ENCODE results near the gene ESRRB. TPM values are rescaled to one million over a fixed set of nuclear protein-coding genes. Genes with fewer than 3 reads are reported as not detected.

The ESRRB gene
- total RNA-seq, 3 donors from 2014 or later (not counting 1 experiment from before 2014, with no cell fraction given) = 0.45 to 1.3 TPM; not detected in 1

DNA sequence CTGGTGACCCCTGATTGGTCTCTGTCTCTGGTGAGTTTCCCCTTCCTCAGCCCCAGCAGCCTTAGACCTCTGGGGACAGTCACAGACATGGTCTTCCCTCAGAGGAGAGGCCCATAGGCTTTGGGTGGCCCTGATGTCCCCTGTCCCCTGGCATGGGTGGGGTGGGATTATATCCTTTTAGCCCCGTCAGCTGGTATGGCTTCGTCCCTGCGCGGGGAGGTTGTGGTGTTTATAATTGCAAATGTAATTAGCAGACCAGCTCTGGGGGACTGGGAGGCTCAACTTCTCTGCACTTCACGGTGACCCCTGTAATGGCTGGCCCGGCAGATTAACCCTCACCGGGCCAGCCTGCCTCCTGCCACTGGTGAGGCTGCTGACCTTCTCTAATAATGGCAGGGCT lies 5.1 kb downstream of the ESRRB start:
- no peaks in the 10 kb centered on the region for H3K4me1 ChIP-seq (ENCODE audit: control insufficient read depth, insufficient read depth, low read length)
- WGBS (ENCODE audit: insufficient coverage) = 34% methylated on average over 7 of the region's 7 CpGs
- Mint-ChIP-seq H3K27me3 (ENCODE audit: low read depth in 2 of 2) (peaks cover 59 to 77% of the 10 kb centered on the region in 2 donors), H3K9me3 (no peaks in the 10 kb centered on the region), H3K27ac (no peak overlapping the region), H3K36me3 (no peaks in the 10 kb centered on the region), H3K4me1 (peaks cover 0 to 4% of the 10 kb centered on the region in 2 donors), H3K4me3 (no peak overlapping the region)
- intact Hi-C loops (cut with micrococcal nuclease) = no loop called here
- no peaks in the 10 kb centered on the region for H3K36me3 ChIP-seq (ENCODE audit: control insufficient read depth, insufficient read depth, low read length)
- peaks cover 14% of the 10 kb centered on the region for H3K27me3 ChIP-seq (ENCODE audit: control insufficient read depth, insufficient read depth, low read length)
- H3K9me3 ChIP-seq (ENCODE audit: control insufficient read depth, insufficient read depth, low read length) = no peaks in the 10 kb centered on the region
- no peak for TF ChIP-seq CTCF (IDR thresholded peaks at IDR 0.05)
- H3K4me3 ChIP-seq (ENCODE audit: low read length) = no peak overlapping the region
- H3K27ac ChIP-seq (ENCODE audit: low read length) = no peak overlapping the region
- ATAC-seq = no peak
- DNase-seq = no peak

GRCh38 chr14:76381817-76382494 lies 6.0 kb downstream of the ESRRB start:
- Mint-ChIP-seq H3K4me3 (no peak overlapping the region), H3K27ac (no peak overlapping the region), H3K36me3 (no peaks in the 10 kb centered on the region), H3K9me3 (no peaks in the 10 kb centered on the region), H3K4me1 (no peaks in the 10 kb centered on the region), H3K27me3 (ENCODE audit: low read depth in 2 of 2) (peaks cover 53 to 74% of the 10 kb centered on the region in 2 donors)
- no peak for TF ChIP-seq CTCF (IDR thresholded peaks at IDR 0.05)
- DNase-seq (no peak), ATAC-seq (no peak)
- Histone ChIP-seq H3K36me3 (ENCODE audit: control insufficient read depth, insufficient read depth, low read length) (no peaks in the 10 kb centered on the region), H3K27me3 (ENCODE audit: control insufficient read depth, insufficient read depth, low read length) (peaks cover 12% of the 10 kb centered on the region), H3K9me3 (ENCODE audit: control insufficient read depth, insufficient read depth, low read length) (no peaks in the 10 kb centered on the region), H3K27ac (ENCODE audit: low read length) (no peak overlapping the region), H3K4me3 (ENCODE audit: low read length) (no peak overlapping the region), H3K4me1 (ENCODE audit: control insufficient read depth, insufficient read depth, low read length) (no peaks in the 10 kb centered on the region)
- intact Hi-C loops (cut with micrococcal nuclease) = no loop called here
- WGBS (ENCODE audit: insufficient coverage) = 84% methylated on average over 7 of the region's 7 CpGs

DNA sequence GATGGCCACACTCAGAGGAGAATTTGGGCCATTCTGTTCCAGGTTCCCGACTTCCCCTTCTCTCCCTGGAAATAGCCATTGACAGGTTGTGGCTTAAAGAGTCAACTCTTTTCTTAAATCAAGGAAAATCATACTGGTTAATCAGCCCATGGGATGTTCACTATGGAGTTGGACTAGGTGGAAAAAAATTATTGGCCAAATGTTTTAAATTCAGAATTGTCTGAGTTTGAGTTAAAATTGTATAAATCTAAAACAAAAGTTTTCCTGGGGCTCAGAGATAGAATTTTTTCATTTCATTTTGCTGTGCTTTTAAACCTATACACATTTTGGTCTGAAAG lies 6.5 kb downstream of the ESRRB start:
- no peaks in the 10 kb centered on the region for H3K36me3 ChIP-seq (ENCODE audit: control insufficient read depth, insufficient read depth, low read length)
- no peak for ATAC-seq
- no peak for TF ChIP-seq CTCF (IDR thresholded peaks at IDR 0.05)
- Mint-ChIP-seq H3K9me3 (no peaks in the 10 kb centered on the region), H3K27me3 (ENCODE audit: low read depth in 2 of 2) (peaks cover 52 to 70% of the 10 kb centered on the region in 2 donors), H3K36me3 (no peaks in the 10 kb centered on the region), H3K27ac (no peak overlapping the region), H3K4me1 (no peaks in the 10 kb centered on the region), H3K4me3 (no peak overlapping the region)
- H3K9me3 ChIP-seq (ENCODE audit: control insufficient read depth, insufficient read depth, low read length) = no peaks in the 10 kb centered on the region
- H3K27me3 ChIP-seq (ENCODE audit: control insufficient read depth, insufficient read depth, low read length) = peaks cover 11% of the 10 kb centered on the region
- no peak overlapping the region for H3K27ac ChIP-seq (ENCODE audit: low read length)
- no peaks in the 10 kb centered on the region for H3K4me1 ChIP-seq (ENCODE audit: control insufficient read depth, insufficient read depth, low read length)
- WGBS (ENCODE audit: insufficient coverage) = 20% methylated on average over 1 of the region's 1 CpG
- intact Hi-C loops (cut with micrococcal nuclease) = no loop called here
- no peak for DNase-seq
- no peak overlapping the region for H3K4me3 ChIP-seq (ENCODE audit: low read length)

DNA sequence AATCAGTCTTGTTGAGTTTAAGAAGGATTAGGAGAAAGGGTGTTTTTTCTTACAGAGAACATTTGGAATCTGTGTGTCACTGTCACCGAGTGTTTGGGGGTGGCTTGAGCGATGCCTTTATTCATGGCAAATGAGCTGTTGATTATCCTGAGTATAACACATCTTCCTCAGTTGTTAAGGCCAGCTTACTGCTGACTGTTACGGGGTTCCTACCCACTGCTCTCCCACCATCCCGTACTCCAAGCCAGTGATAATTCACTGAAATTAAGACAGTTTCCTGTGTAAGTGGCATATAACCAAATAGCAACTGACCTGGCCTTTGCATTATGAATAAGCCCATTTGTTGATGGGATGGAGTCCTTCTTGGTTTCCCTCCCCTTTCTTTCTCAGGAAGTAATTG lies 9.5 kb downstream of the ESRRB start:
- intact Hi-C loops (cut with micrococcal nuclease) = no loop called here
- no peaks in the 10 kb centered on the region for H3K36me3 Mint-ChIP-seq
- no peaks in the 10 kb centered on the region for H3K9me3 Mint-ChIP-seq

More for the DNA sequence above, 9.5 kb downstream of the ESRRB start:
- H3K27me3 Mint-ChIP-seq (ENCODE audit: low read depth in 2 of 2) = peaks cover 45 to 51% of the 10 kb centered on the region in 2 donors
- Histone ChIP-seq H3K9me3 (ENCODE audit: control insufficient read depth, insufficient read depth, low read length) (no peaks in the 10 kb centered on the region), H3K4me3 (ENCODE audit: low read length) (no peak overlapping the region), H3K27ac (ENCODE audit: low read length) (no peak overlapping the region), H3K4me1 (ENCODE audit: control insufficient read depth, insufficient read depth, low read length) (no peaks in the 10 kb centered on the region), H3K27me3 (ENCODE audit: control insufficient read depth, insufficient read depth, low read length) (peaks cover 8% of the 10 kb centered on the region), H3K36me3 (ENCODE audit: control insufficient read depth, insufficient read depth, low read length) (no peaks in the 10 kb centered on the region)
- DNase-seq (no peak), ATAC-seq (no peak)
- H3K27ac Mint-ChIP-seq = no peak overlapping the region
- H3K4me3 Mint-ChIP-seq = no peak overlapping the region
- no peaks in the 10 kb centered on the region for H3K4me1 Mint-ChIP-seq
- WGBS (ENCODE audit: insufficient coverage) = 64% methylated on average over 4 of the region's 4 CpGs
- TF ChIP-seq CTCF (IDR thresholded peaks at IDR 0.05) = no peak

Measured in natural killer cell (primary cell).